NOMO-1 treated with dmso at 0.1 percent for 144 hours (cell line): ENCODE data around the gene SLC38A3.
A peak's percentile ranks its signal among the peaks of the same experiment; 100 is the strongest.
"Not testable (repeated sequence)": the region's sequence is repeated elsewhere in the genome, so short reads cannot be mapped to it uniquely, and the experiment has no call there.

Experiments used
- DNase-seq: peaks from one replicate; lab custom pipeline; 2025; ENCODE audit not compliant: unreplicated experiment; lab: John Stamatoyannopoulos, UW

The SLC38A3 gene

DNA sequence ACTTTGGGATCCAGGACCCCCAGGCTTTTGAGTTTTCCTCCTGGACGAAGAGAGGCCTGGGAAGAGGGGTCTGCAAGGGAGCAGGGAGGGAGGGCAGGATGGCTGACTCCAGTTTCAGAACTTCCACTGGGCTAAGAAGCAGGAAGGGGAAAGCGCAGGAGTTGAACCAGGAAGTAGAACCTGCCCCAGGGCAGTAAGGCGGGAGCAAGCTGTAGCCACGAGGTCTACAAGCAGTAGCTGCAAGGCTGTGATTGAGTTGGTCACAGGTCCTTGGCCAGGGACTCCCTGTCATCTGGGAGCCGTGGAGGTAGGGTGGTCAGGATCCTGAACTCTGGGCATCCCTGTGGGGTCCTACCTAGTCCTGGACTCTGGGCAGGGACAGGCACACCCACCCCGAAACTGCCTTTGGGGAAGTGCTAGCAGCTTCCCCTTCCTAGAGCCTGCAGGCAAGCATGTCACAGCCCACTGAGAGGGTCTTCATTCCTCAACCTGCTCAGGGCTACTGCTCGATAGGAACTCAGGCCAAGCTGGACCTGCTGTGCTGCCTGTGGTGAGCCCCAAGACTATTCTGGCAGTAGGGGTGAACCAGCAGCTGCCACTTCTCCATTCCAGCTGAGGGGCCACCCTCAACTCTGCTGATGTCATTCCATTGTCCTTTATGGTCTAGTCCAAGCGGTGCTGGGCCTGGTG is 25.2 kb downstream of the SLC38A3 start:
- DNase-seq, result peak; percentile 58

- no peak for DNase-seq
These were observed 25.7 kb downstream of the SLC38A3 start for GRCh38 chr3:50230794-50231125.

DNA sequence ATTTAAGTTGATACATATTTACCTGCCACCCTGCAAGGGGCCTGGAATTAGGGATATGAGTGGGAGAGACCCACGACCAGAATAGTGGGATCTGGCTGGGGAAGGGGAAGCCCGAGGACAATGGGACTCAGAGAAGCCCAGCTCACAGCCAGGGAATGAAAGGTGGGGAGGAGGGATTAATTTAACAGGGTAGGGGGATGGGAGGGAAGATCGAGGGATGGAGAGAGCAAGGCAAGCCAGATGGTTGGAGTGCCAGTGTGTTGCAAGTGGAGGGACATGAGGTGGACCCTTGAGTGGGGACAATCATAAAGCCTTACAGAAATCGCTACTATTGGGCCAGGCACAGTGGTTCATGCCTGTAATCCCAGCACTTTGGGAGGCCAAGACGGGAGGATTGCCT is 26.5 kb downstream of the SLC38A3 start:
- no peak for DNase-seq

GRCh38 chr3:50232303-50232702 is 27.2 kb downstream of the SLC38A3 start:
- DNase-seq, result no peak

GRCh38 chr3:50233176-50233575 is 28.1 kb downstream of the SLC38A3 start:
- DNase-seq, result no peak

GRCh38 chr3:50235716-50236483 is 30.8 kb downstream of the SLC38A3 start, which contains the start of gene GNAI2:
Gene GNAI2, plus strand, starts transcription at chr3:50236204. Its CDS starts 132 bp downstream, at chr3:50236336.
- DNase-seq, result peak; percentile 100

GRCh38 chr3:50236484-50237132 is 31.5 kb downstream of the SLC38A3 start:
- DNase-seq, result no peak

DNA sequence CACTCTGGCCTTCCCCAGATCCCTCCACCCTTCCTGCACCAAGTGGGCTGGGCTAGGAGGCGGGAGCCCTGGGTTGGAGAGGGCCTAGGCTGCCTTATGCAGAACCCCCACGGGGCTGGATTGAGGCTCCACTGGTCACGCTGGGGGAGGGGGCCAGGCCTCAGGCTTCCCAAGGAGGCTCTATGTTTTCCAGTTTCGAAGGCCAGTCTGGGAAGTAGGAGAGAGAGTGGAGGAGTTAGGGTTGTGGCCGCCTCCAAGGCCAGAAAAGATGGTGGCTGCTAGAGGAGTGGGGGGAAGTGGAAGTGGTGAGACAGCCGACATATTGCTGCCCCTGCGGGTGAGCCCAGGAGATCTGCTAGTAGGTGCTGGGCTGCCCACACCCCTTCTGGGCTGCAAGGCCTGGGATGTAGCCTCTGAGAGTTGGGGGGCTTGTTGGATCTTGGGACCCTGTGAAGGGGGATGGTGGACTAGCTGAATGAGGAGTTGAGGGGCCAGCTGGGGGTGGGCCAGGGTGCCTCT is 32.1 kb downstream of the SLC38A3 start:
- DNase-seq, result peak; percentile 52

- peak; percentile 83 for DNase-seq
These were observed 32.9 kb downstream of the SLC38A3 start for GRCh38 chr3:50237754-50238548.

DNA sequence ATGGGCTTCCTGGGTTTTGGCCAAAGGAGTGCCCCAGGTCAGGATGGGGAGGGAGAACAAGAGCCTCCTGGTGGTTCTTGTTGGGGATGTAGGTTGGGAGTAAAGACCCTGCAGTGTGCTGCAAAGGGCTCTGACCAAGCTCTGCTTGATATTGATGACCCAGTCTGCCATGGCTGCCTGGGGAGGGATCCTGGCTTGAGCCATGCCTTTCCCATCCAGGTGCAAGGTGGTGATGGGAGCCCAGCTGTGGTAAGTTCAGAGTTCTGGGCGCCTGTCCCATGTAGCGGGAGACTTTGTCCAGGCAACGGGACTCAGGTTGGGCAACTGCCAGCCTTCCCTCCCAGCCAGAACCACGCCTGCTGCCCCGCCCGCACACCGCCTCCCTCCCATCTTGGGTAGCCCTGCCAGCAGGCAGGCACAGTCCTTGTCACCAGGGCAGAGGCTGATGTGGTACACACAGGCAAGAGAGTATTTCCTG is 33.5 kb downstream of the SLC38A3 start:
- no peak for DNase-seq

DNA sequence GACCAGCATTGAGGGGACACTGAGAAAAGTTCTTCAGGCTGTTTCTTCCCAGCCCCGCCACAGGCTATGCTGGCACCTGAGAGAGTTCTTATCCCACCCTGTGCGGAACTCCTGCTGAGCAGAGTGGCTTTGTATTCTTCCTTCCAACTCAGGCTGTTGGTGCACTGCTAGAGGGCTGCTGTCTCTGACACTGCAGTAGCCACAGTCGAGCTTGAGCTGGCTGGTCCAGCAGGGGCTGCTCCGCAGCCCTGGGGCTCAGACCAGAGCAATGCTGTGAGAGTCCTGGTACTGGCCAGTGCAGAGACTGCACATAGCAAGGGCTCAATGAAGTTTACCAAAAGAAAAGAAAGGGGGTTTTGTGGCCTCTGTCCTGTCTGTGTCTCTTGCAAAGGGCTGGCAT is 34.6 kb downstream of the SLC38A3 start:
- DNase-seq, result no peak

DNA sequence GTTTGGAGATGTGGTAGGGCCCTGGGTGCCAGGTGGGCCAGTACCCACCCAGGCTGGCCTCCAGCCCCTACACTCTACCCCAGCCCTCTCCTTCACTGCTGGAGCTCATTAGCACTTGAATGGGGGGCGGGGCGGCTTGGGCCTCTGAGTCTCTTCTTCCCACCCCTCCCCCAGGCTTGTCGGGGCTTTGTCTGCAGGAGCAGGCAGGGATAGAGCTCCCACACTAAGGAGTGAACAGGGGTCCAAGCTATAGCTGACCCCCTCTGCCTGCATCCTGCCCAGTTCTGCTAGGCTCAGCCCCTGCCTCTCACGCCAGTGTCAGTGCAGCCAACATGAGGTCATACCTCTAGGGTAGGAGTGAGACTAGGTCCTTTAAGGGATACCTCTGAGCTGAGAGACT is 36.1 kb downstream of the SLC38A3 start:
- DNase-seq, result no peak

DNA sequence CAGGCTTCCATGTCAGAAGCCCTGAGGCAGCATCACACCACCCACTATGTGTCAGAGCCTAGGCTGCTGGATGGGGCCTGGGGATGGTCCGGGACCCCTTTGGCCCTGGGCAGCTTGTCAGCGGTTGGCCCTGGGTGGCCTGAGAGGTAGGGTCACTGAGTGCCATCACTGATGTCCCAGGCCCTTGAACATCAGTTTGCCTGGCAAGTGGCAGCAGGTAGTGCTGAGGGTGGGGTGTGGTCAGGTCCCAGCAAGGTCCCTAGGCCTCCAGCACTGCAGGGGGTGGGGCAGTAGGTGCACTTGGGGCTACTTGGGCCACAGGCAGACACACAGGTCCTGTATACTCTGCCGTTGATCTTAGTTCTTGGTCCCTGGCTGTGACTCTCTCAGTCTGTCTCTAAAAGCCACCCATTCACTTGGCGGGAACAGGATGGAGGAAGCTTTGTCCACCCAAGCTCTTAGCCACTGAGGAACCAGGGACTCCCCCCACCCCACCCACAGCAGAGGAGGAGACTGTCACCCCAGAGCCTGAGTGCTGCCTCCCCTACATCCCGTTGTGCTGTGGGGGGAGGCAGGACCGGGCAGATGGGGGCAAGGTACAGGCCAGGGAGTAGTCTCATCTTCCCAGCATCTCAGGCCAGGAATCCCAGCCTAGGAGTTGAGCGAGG is 36.8 kb downstream of the SLC38A3 start:
- DNase-seq, result no peak

DNA sequence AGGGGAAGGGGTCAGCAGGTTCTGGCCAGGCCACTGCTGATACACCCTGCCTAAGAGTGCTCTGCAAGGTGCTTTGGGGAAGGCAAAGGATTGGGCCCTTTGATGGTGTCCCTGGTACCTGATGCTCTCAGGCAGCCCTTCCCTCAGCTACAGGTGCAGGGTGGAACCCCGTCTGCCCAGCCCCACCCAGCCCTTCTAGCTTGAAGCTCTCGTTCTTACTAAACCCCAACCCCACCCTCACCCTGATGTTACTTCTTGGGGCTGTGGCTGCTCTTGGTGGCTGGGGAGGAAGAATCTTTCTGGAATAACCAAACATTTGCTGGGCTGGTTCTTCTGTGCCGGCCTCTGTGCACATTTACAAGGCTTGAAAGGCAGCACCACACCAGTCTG is 37.3 kb downstream of the SLC38A3 start:
- DNase-seq, result no peak

- DNase-seq, result peak; percentile 91
These were observed 37.9 kb downstream of the SLC38A3 start for GRCh38 chr3:50242851-50243542.

GRCh38 chr3:50243543-50243895 is 38.4 kb downstream of the SLC38A3 start:
- DNase-seq, result no peak

- DNase-seq, result not testable (repeated sequence)
These were observed 39.7 kb downstream of the SLC38A3 start for GRCh38 chr3:50244813-50245212.

DNA sequence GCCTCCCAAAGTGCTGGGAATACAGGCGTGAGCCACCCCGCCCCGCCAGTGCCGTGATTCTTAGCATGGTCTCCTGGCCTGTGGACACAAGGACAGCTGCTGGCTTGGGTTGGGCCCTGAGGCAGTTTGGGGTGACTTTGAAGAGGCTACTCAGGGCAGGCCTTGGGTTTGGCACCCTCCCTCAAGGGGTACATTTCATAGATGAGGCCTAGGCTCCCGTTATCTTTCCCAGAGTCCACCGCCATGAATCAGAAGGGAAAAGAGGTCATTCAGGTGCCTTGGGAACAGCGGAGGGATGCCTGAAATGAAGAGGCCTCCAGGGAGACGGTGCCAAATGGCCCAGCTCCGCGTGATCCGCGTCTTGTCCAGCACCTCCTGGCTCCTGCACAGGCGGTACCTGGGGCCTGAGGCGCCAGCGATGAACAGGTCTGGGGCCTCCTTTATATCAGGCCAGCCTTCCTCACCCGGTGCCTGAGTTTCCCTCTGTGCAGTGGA is 40.2 kb downstream of the SLC38A3 start:
- DNase-seq, result no peak

DNA sequence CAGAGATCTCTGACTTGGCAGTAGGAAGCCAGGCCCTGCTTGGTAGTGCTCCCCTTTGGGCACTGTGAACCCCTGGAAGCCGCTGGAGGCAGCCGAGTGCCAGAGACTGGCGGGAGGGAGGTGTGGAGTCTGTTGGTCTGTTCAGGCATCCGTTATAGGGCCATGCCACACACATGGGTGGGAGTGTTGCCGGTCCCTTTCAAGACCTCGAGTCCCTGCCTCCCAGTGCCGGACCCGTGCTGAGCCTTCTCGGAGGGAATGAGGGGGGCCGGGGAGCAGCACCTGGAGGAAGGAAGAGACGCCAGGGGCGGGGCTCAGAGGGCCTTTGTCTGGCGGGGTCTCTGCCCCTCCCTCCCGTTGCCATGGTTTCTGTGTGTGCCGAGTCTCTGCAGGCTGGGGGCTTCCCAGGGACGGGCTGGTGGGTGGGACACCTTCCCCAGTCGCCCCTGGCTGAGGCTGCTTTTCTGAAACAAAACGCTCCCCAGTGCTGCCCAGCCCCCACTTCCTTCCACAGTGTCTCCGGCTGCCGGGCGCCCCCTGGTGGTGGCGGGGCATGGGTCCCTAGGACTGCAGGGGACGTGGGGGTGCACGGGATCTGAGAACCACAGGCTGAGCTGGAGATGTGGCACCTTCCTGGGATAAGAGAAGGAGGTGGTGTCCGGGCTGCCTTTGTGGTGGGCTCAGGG is 40.9 kb downstream of the SLC38A3 start:
- peak; percentile 66 for DNase-seq
